SK-N-SH treated with all-trans-retinoic acid at 6 μM for 48 hours (cell line): ENCODE results near the gene ATCAY.

Experiments used
- ARNTL ChIP-seq: fragments of 450-650 bp; formaldehyde crosslinking; IDR thresholded peaks from 2 replicates; pipeline ENCODE4 v1.5.0; 2020; ENCODE audit warnings: low read depth, mild to moderate bottlenecking, moderate library complexity, borderline replicate concordance
- BACH2 ChIP-seq: fragments of 250-450 bp; sonication (Bioruptor Pico); IDR thresholded peaks from 2 replicates; pipeline ENCODE4 v1.9.0; 2021; ENCODE audit warnings: mild to moderate bottlenecking, borderline replicate concordance
- CREB5 ChIP-seq: fragments of 250-450 bp; sonication (Bioruptor Pico); IDR thresholded peaks from 2 replicates; pipeline ENCODE4 v1.5.1; 2020; ENCODE audit warnings: low read depth, mild to moderate bottlenecking, moderate library complexity
- ESRRG ChIP-seq: fragments of 250-450 bp; sonication (Bioruptor Pico); IDR thresholded peaks from 2 replicates; pipeline ENCODE4 v1.6.1; 2021; ENCODE audit warnings: mild to moderate bottlenecking
- OSR1 ChIP-seq: fragments of 250-450 bp; sonication (Bioruptor Pico); IDR thresholded peaks from 2 replicates; pipeline ENCODE4 v1.8.0; 2022; ENCODE audit warnings: moderate library complexity, mild to moderate bottlenecking, inconsistent platforms
- RARB ChIP-seq: fragments of 250-450 bp; sonication (Bioruptor Pico); IDR thresholded peaks from 2 replicates; pipeline ENCODE4 v1.8.0; 2021; ENCODE audit warnings: mild to moderate bottlenecking, moderate library complexity
- TSHZ2 ChIP-seq: fragments of 250-450 bp; sonication (Bioruptor Pico); IDR thresholded peaks from 2 replicates; pipeline ENCODE4 v1.5.0; 2020; ENCODE audit warnings: mild to moderate bottlenecking, moderate library complexity
- ZNF565 ChIP-seq: fragments of 450-650 bp; formaldehyde crosslinking; conservative IDR thresholded peaks from 2 replicates; pipeline ENCODE4 v1.5.0; 2020; ENCODE audit warnings: low read depth, mild to moderate bottlenecking, moderate library complexity
- ZNF8 ChIP-seq: fragments of 450-650 bp; formaldehyde crosslinking; IDR thresholded peaks from 2 replicates; pipeline ENCODE4 v1.5.0; 2020; ENCODE audit warnings: mild to moderate bottlenecking, moderate library complexity

- TF ChIP-seq ARNTL (CRISPR knock-in tag), result no peak
- TF ChIP-seq RARB (CRISPR knock-in tag), result no peak
- TF ChIP-seq ESRRG (CRISPR knock-in tag), result no peak
- TF ChIP-seq BACH2 (CRISPR knock-in tag), result no peak
- no peak for TF ChIP-seq ZNF8 (CRISPR knock-in tag)
- no peak for TF ChIP-seq OSR1
- TF ChIP-seq TSHZ2 (CRISPR knock-in tag), result no peak
- no peak for TF ChIP-seq CREB5 (CRISPR knock-in tag)
- TF ChIP-seq ZNF565 (CRISPR knock-in tag), result no peak
These were observed 41.8 kb upstream of the ATCAY start for GRCh38 chr19:3838661-3839060.
